GM18499 (cell line): ENCODE results near the gene PSD4.

Experiments used
- ATAC-seq: cut with Tn5 transposase; IDR thresholded peaks from one replicate; pipeline ENCODE4 v1.9.1; 2021; ENCODE audit warnings: moderate number of reproducible peaks; ENCODE audit not compliant: insufficient read depth, unreplicated experiment

PSD4 gene

DNA sequence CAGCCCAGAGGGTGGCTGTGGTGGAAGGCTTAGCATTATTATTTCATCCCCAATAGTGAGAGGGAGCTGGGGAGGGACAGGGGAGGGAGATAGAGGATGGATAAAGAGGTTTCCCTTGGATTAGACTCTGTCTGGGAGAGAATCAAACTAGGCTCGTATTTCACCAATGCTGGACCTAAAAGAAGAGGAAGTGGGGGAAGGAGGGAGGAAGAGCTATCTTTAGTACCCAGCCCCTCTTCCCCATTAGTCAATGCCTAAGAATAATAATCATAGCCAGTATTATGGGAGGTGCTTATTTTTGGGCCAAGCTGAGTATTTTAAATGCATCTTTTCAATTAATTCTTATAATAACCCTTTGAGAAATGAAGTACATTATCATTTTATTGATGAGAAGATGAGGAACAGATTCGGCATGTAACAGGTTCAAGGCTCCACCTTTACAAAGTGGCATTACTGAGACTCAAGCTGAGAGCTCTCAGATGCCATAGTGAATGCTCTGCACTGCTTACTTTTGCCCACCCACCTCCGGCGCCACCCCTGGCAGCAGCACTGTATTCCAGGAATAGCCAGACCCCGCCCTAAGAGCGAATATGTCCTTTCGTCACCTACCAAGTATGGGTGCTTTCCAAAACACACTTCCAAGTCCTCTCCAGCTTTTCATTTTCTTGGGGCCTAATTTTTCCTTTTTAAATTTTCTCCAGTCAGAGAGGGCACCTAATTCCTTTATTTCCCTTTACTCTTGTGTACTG, 83.9 kb downstream of the PSD4 start:
- ATAC-seq = no peak

DNA sequence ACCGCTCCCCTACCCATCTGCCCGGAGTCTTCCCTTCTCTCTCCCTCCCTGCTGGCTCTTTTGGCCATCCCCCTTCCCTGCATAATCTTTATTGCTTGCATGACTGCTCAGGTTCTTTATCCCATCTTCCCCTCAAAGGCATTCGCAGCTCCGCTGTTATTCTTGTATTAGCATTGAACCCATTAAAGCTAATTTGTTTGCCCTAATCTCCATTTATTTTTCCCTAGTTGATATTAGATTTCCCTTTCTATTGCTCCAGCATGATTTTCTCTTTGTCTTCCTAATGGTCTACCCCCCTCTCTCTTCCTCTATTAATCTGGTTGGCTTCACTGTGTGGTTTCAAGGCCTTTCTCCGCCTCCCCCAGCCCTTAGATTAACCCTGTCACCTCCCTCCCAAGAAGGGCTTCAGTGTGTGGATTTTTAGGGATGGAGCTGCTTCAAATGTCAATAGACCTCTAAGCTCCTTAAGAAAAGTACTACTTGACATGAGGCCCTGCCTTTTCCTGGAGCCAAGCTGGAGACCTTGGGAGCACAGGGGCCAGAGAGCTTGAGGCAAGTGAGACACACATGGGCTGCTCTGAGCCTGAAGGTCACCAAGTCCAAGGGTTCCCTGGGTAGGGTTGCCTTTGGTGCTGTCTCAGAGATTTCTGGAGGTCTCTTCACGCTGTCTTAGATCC, 84.8 kb downstream of the PSD4 start:
- ATAC-seq = no peak
